SU-DHL-6 (cell line): ENCODE data around the gene PTPRN2.

Experiments used
- H2AFZ ChIP-seq: fragments of 200-600 bp; sonication (generic); 2 replicates; pipeline ENCODE4 v1.6.1; 2014; ENCODE audit warnings: low read depth, mild to moderate bottlenecking, moderate library complexity, mixed read lengths, antibody characterized with exemption, low read length; ENCODE audit not compliant: severe bottlenecking
- H3F3A ChIP-seq: fragments of 200-600 bp; shearing (Covaris generic); 2 replicates; pipeline ENCODE4 v1.6.0; 2016; ENCODE audit warnings: antibody characterized with exemption, mild to moderate bottlenecking; ENCODE audit not compliant: insufficient read depth
- H3K27ac ChIP-seq: fragments of 200-600 bp; sonication (generic); 2 replicates; pipeline ENCODE4 v1.5.1; 2016; ENCODE audit warnings: low read depth, mild to moderate bottlenecking, low read length, moderate library complexity, mixed read lengths
- H3K27me3 ChIP-seq: fragments of 200-600 bp; sonication (generic), shearing (Covaris generic); 2 replicates; pipeline ENCODE4 v1.6.0; 2014; ENCODE audit warnings: mild to moderate bottlenecking, low read length
- H3K36me3 ChIP-seq: fragments of 200-600 bp; sonication (generic); 2 replicates; pipeline ENCODE4 v1.6.1; 2014; ENCODE audit warnings: mild to moderate bottlenecking, low read length, mixed read lengths
- H3K4me2 ChIP-seq: fragments of 300-600, 200-600 bp; shearing (Covaris generic), sonication (generic); 2 replicates; pipeline ENCODE4 v1.6.0; 2014; ENCODE audit warnings: low read length, low read depth, mild to moderate bottlenecking; ENCODE audit not compliant: poor library complexity, severe bottlenecking
- H3K4me3 ChIP-seq: fragments of 200-600 bp; sonication (generic); 2 replicates; pipeline ENCODE4 v1.5.1; 2014; ENCODE audit warnings: antibody characterized with exemption, low read length, mild to moderate bottlenecking, mixed read lengths; ENCODE audit not compliant: insufficient read depth, poor library complexity, severe bottlenecking
- H3K79me2 ChIP-seq: fragments of 200-600 bp; sonication (generic); 2 replicates; pipeline ENCODE4 v1.6.1; 2014; ENCODE audit warnings: mild to moderate bottlenecking, low read length, moderate library complexity; ENCODE audit not compliant: insufficient read depth
- H3K9ac ChIP-seq: fragments of 200-600 bp; sonication (generic); 2 replicates; pipeline ENCODE4 v1.7.0; 2014; ENCODE audit warnings: mild to moderate bottlenecking, low read length
- H3K9me2 ChIP-seq: fragments of 200-600 bp; sonication (generic); replicated peaks from 2 replicates; pipeline ENCODE4 v1.6.1; 2014; ENCODE audit warnings: low read length; ENCODE audit not compliant: insufficient read depth
- H3K9me3 ChIP-seq: fragments of 200-600 bp; sonication (generic); 2 replicates; pipeline ENCODE4 v1.6.1; 2014; ENCODE audit warnings: low read length, mixed read lengths; ENCODE audit not compliant: insufficient read depth
- H4K20me1 ChIP-seq: fragments of 200-600 bp; sonication (generic); 2 replicates; pipeline ENCODE4 v1.6.1; 2014; ENCODE audit warnings: low read depth, mild to moderate bottlenecking, antibody characterized with exemption, low read length, moderate library complexity, mixed read lengths
- CTCF ChIP-seq: fragments of 200-600 bp; sonication (generic); IDR thresholded peaks from one replicate; pipeline ENCODE4 v1.5.1; 2017; ENCODE audit warnings: antibody characterized with exemption, mild to moderate bottlenecking, low read length, moderate library complexity; ENCODE audit not compliant: insufficient read depth, poor library complexity, severe bottlenecking
- EZH2phosphoT487 ChIP-seq: fragments of 200-600 bp; sonication (generic), shearing (Covaris generic); conservative IDR thresholded peaks from 2 replicates; pipeline ENCODE4 v1.6.1; 2018; ENCODE audit warnings: mild to moderate bottlenecking, antibody characterized with exemption, low read length, moderate library complexity, mixed read lengths

Gene PTPRN2

GRCh38 chr7:157928808-157929425 lies 658.7 kb downstream of the PTPRN2 start:
- Histone ChIP-seq H4K20me1 (no peaks in the 10 kb centered on the region), H3K27me3 (no peaks in the 10 kb centered on the region), H3K79me2 (no peaks in the 10 kb centered on the region), H3K36me3 (no peaks in the 10 kb centered on the region), H3F3A (no peaks in the 10 kb centered on the region), H3K9ac (no peak overlapping the region), H3K9me2 (no peaks in the 10 kb centered on the region), H3K27ac (no peak overlapping the region), H3K9me3 (no peaks in the 10 kb centered on the region), H3K4me3 (no peak overlapping the region), H2AFZ (no peak overlapping the region), H3K4me2 (no peak overlapping the region)
- no peak for TF ChIP-seq CTCF
- no peak for TF ChIP-seq EZH2phosphoT487

GRCh38 chr7:157928171-157928794 lies 659.3 kb downstream of the PTPRN2 start:
- Histone ChIP-seq H3K9me3 (no peaks in the 10 kb centered on the region), H3K4me3 (no peak overlapping the region), H3K36me3 (no peaks in the 10 kb centered on the region), H3K9me2 (no peaks in the 10 kb centered on the region), H3F3A (no peaks in the 10 kb centered on the region), H3K27ac (no peak overlapping the region), H3K9ac (no peak overlapping the region), H3K27me3 (no peaks in the 10 kb centered on the region), H3K4me2 (no peak overlapping the region), H3K79me2 (no peaks in the 10 kb centered on the region), H2AFZ (no peak overlapping the region), H4K20me1 (no peaks in the 10 kb centered on the region)
- TF ChIP-seq CTCF (no peak), EZH2phosphoT487 (no peak)

GRCh38 chr7:157927313-157927925 lies 660.2 kb downstream of the PTPRN2 start:
- TF ChIP-seq CTCF (no peak), EZH2phosphoT487 (no peak)
- no peak overlapping the region for H3K27ac ChIP-seq
- H3K36me3 ChIP-seq = no peaks in the 10 kb centered on the region
- H3K9ac ChIP-seq = no peak overlapping the region
- H3F3A ChIP-seq = no peaks in the 10 kb centered on the region
- no peak overlapping the region for H3K4me2 ChIP-seq
- no peaks in the 10 kb centered on the region for H3K79me2 ChIP-seq
- H4K20me1 ChIP-seq = no peaks in the 10 kb centered on the region
- H3K4me3 ChIP-seq = no peak overlapping the region
- no peak overlapping the region for H2AFZ ChIP-seq
- no peaks in the 10 kb centered on the region for H3K9me3 ChIP-seq
- H3K9me2 ChIP-seq = no peaks in the 10 kb centered on the region
- H3K27me3 ChIP-seq = no peaks in the 10 kb centered on the region
